Measurements from ENCODE around the gene CFAP61.

The CFAP61 gene

GRCh38 chr20:20210327-20210726 lies 158.0 kb downstream of the CFAP61 start:
- no peaks in the 10 kb centered on the region for H3K36me3 ChIP-seq (ENCODE audit: low read length)
- no peaks in the 10 kb centered on the region for H3K9me2 ChIP-seq (replicated peaks; ENCODE audit: insufficient read depth, low read length)
- H3K9me3 ChIP-seq (ENCODE audit: insufficient read depth, low read length) = no peaks in the 10 kb centered on the region
- H3K9ac ChIP-seq (ENCODE audit: low read length) = no peak overlapping the region
- no peaks in the 10 kb centered on the region for H3F3A ChIP-seq (ENCODE audit: insufficient read depth)
- no peak overlapping the region for H3K27ac ChIP-seq (ENCODE audit: low read depth, low read length)
- no peaks in the 10 kb centered on the region for H4K20me1 ChIP-seq (ENCODE audit: low read depth, low read length)
- no peak overlapping the region for H2AFZ ChIP-seq (ENCODE audit: low read depth, low read length, severe bottlenecking)
- H3K27me3 ChIP-seq (ENCODE audit: low read length) = no peaks in the 10 kb centered on the region
- H3K79me2 ChIP-seq (ENCODE audit: insufficient read depth, low read length) = no peaks in the 10 kb centered on the region
- no peak overlapping the region for H3K4me3 ChIP-seq (ENCODE audit: insufficient read depth, low read length, poor library complexity, severe bottlenecking)
- no peak for TF ChIP-seq EZH2phosphoT487 (conservative IDR thresholded peaks at IDR 0.05; ENCODE audit: low read length)
- no peak for TF ChIP-seq CTCF (IDR thresholded peaks at IDR 0.05; ENCODE audit: insufficient read depth, low read length, poor library complexity, severe bottlenecking)
- no peak overlapping the region for H3K4me2 ChIP-seq (ENCODE audit: low read depth, low read length, poor library complexity, severe bottlenecking)

- Histone ChIP-seq H3K9ac (ENCODE audit: low read length) (no peak overlapping the region), H3K27ac (ENCODE audit: low read depth, low read length) (no peak overlapping the region), H3K9me2 (replicated peaks; ENCODE audit: insufficient read depth, low read length) (no peaks in the 10 kb centered on the region), H3K4me3 (ENCODE audit: insufficient read depth, low read length, poor library complexity, severe bottlenecking) (no peak overlapping the region), H3F3A (ENCODE audit: insufficient read depth) (no peaks in the 10 kb centered on the region), H3K9me3 (ENCODE audit: insufficient read depth, low read length) (no peaks in the 10 kb centered on the region), H4K20me1 (ENCODE audit: low read depth, low read length) (no peaks in the 10 kb centered on the region), H3K4me2 (ENCODE audit: low read depth, low read length, poor library complexity, severe bottlenecking) (no peak overlapping the region), H3K36me3 (ENCODE audit: low read length) (no peaks in the 10 kb centered on the region), H3K27me3 (ENCODE audit: low read length) (no peaks in the 10 kb centered on the region), H2AFZ (ENCODE audit: low read depth, low read length, severe bottlenecking) (no peak overlapping the region), H3K79me2 (ENCODE audit: insufficient read depth, low read length) (no peaks in the 10 kb centered on the region)
- TF ChIP-seq EZH2phosphoT487 (conservative IDR thresholded peaks at IDR 0.05; ENCODE audit: low read length) (no peak), CTCF (IDR thresholded peaks at IDR 0.05; ENCODE audit: insufficient read depth, low read length, poor library complexity, severe bottlenecking) (no peak)
Measured at GRCh38 chr20:20210943-20211273, 158.6 kb downstream of the CFAP61 start.

GRCh38 chr20:20211274-20211987 lies 159.1 kb downstream of the CFAP61 start:
- Histone ChIP-seq H2AFZ (ENCODE audit: low read depth, low read length, severe bottlenecking) (no peak overlapping the region), H3K9ac (ENCODE audit: low read length) (no peak overlapping the region), H3K27me3 (ENCODE audit: low read length) (no peaks in the 10 kb centered on the region), H3K4me3 (ENCODE audit: insufficient read depth, low read length, poor library complexity, severe bottlenecking) (no peak overlapping the region), H3K36me3 (ENCODE audit: low read length) (no peaks in the 10 kb centered on the region), H3F3A (ENCODE audit: insufficient read depth) (no peaks in the 10 kb centered on the region), H3K4me2 (ENCODE audit: low read depth, low read length, poor library complexity, severe bottlenecking) (no peak overlapping the region), H3K79me2 (ENCODE audit: insufficient read depth, low read length) (no peaks in the 10 kb centered on the region), H4K20me1 (ENCODE audit: low read depth, low read length) (no peaks in the 10 kb centered on the region), H3K9me3 (ENCODE audit: insufficient read depth, low read length) (no peaks in the 10 kb centered on the region), H3K27ac (ENCODE audit: low read depth, low read length) (no peak overlapping the region), H3K9me2 (replicated peaks; ENCODE audit: insufficient read depth, low read length) (no peaks in the 10 kb centered on the region)
- no peak for TF ChIP-seq CTCF (IDR thresholded peaks at IDR 0.05; ENCODE audit: insufficient read depth, low read length, poor library complexity, severe bottlenecking)
- no peak for TF ChIP-seq EZH2phosphoT487 (conservative IDR thresholded peaks at IDR 0.05; ENCODE audit: low read length)
